RKO (cell line): ENCODE results near the gene MACC1.
"Not testable (repeated sequence)": the region's sequence is repeated elsewhere in the genome, so short reads cannot be mapped to it uniquely, and the experiment has no call there.

Experiments
- DNase-seq: peaks from one replicate; pipeline ENCODE4 v3.0.0-alpha.2; 2016; ENCODE audit warnings: low spot score

MACC1 gene

DNA sequence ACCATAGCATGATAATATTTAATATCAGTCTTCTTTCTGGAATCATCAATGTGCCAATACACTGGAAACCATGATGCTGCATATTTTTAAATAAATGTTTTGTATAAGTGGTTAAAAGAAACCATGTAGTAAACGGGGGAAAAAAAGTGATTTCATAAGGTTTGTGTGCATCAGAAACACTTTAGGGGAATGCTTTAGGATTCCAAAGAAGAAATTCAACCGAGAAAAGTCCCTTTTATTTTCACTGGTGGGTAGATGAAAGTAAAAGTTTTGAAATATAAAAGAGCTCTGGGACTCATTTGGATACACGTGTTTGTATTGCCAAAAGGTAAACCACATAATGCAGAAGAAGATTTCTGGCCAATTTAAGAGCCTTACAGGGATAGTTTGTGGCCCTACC, 11.9 kb upstream of the MACC1 start:
- DNase-seq = no peak

- DNase-seq = no peak
These were observed 11.5 kb upstream of the MACC1 start for GRCh38 chr7:20228654-20229053.

- DNase-seq = no peak
These were observed 10.2 kb upstream of the MACC1 start for GRCh38 chr7:20227291-20227795.

- DNase-seq = no peak
These were observed 9.7 kb upstream of the MACC1 start for GRCh38 chr7:20226860-20227259.

- no peak for DNase-seq
These were observed 8.2 kb upstream of the MACC1 start for GRCh38 chr7:20225384-20225783.

GRCh38 chr7:20224025-20224424, 6.8 kb upstream of the MACC1 start:
- no peak for DNase-seq

DNA sequence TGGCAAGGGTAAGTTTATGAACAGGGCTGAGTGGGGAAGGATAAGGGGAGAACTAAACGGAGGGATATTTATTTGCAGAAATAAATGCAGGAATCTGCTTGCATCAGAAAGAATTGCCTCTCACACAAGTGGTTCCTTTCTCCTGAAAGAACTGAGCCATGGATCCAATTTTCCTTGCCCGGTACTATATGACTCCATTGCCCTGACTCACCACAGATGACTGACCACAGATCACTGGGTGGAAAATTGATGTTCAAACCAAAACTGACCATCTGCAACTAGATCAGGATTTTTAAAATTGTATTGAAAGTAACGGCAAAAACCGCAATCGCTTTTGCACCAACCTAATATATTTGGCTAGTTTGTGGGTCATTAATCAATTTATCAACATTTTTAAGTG, 6.2 kb upstream of the MACC1 start:
- DNase-seq = no peak

DNA sequence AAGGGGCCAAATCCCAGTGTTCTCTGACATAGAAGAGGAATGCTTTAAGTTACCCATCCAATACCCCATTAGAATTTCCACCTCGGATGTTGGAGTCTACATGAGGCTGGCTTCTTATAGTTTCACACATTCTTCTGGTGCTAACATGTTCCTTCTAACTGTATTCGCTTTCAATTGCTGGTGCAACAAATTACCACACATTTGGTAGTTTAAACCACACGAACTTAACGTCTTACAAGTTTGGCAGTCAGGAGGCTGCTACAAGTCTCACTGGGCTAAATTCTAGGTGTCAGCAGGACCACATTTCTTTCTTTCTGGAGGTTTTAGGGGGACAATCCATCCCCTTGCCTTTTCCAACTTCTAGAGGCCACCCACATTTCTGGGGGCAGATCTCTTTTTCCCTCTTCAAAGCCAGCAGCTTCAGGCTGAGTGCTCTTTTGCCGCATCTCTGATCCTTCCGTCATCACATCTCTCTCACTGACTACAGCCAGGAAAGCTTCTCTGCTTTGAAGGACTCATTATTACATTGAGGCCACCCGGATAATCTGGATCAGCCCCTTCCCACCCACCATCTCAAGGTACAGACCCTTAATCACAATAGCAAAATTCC, 5.1 kb upstream of the MACC1 start:
- DNase-seq = no peak

GRCh38 chr7:20220921-20221547, 3.9 kb upstream of the MACC1 start:
- DNase-seq = no peak

- DNase-seq = no peak
These were observed 3.1 kb upstream of the MACC1 start for GRCh38 chr7:20220293-20220761.

GRCh38 chr7:20219446-20220292, 2.5 kb upstream of the MACC1 start:
- DNase-seq = peak; percentile 12

DNA sequence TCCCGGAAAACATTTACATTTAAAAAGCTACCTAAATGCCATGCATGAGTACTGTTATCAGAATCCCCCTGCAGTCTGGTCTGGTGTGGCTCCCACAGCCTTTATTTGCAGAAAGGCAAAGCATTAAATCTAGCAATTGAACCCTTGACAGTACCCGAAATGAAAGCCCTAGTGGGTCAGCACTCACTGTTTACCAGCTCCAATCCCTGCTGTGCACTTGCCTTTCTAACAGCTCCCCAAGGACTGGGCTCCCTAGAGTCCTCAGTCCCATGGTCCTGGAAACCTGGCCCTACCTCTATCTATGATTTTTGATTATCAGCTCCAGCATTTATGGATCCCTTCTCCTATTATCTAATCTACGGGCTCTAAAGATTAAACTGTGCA, 1.9 kb upstream of the MACC1 start:
- DNase-seq = no peak

DNA sequence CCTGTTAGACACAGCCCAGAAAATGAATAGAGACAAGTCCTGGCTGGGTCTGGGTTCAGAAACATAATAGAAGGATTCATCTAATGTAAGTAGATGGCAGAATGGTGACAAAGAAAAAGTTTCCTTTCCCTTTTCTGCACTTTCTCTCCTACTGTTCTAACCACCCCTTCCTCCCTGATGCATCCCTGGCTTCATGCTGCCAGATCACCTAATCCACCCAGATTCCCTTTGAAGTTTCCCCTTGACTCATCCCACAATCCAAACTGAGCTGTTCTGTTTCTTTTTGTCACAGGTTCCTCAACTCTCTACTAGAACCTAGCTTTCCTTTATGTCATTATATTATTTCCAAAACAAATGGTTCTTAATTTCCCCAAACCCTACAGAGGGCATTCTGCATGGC, 1.1 kb upstream of the MACC1 start:
- DNase-seq = no peak

- DNase-seq = no peak
These were observed 663 bp downstream of the MACC1 start for GRCh38 chr7:20216406-20217036.

GRCh38 chr7:20214921-20215669, 2.1 kb downstream of the MACC1 start:
- DNase-seq = peak; percentile 21

DNA sequence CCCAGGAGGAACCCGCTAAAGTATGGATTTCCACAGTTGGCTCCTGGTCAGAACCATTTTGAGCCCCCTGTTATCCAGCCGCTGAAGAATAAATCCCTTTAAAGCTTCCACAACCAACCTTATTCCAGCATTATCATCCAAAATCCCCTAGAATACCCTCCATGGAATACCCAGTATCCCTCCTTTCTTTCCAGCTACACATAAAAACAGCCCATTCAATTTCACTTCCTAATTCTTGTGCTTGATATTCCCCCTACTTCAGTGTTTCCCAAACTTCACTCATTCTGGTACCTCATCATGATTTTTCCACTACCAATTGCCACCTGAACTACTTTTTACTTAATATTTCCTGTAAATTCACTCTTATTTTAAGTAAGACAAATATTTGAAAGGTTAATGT, 3.1 kb downstream of the MACC1 start:
- no peak for DNase-seq

DNA sequence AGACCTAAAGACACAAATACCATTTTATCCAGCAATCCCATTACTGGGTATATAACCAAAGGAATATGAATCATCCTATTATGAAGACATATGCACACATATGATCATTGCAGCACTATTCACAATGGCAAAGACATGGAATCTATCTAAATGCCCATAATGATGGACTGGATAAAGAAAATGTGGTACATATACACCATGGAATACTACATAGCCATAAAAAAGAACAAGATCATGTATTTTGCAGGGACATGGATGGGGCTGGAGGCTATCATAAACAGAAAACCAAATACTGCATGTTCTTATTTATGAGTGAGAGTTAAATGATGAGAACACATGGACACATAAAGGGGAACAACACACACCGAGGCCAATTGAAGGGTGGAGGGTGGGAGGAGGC, 3.8 kb downstream of the MACC1 start:
- DNase-seq = no peak

DNA sequence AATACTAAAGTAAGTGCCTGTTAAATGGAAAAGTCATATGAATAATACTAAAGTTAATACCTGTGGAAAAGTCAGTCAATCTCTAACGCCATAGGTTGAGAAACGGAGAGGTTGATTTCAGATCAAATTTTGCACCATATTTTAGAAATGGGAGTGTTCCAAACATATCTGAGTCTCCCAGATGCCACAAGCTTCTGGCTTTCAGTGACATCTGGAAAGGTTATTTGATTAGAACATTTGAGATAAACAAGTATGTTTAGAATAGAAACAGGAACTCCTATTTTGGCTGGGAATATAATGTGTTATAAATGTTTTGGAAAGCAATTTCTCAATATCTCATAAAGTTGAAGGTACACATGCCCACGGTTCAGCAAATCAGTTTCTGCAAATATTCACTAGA, 5.8 kb downstream of the MACC1 start:
- DNase-seq = no peak

DNA sequence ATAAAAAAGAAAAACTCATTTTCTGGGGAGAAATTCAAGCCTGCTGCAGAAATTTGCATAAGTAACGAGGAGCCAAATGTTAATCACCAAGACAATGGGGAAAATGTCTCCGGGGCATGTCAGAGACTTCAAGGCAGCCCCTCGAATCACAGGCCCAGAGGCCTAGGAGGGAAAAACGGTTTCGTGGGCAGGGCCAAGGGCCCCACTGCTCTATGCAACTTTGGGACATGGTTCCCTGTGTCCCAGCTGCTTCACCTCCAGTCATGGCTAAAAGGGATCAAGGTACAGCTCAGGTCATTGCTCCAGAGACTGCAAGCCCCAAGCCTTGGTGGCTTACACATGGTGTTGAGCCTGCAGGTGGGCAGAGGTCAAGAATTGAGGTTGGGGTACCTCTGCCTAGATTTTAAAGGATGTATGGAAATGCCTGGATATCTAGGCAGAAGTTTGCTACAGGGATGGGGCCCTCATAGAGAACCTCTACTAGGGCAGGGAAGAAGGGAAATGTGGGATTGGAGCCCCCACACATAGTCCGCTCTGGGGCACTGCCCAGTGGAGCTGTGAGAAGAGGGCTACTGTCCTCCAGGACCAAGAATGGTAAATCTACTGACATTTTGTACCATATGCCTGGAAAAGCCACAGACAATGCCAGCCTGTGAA, 8.4 kb downstream of the MACC1 start:
- no peak for DNase-seq

- DNase-seq = not testable (repeated sequence)
These were observed 9.4 kb downstream of the MACC1 start for GRCh38 chr7:20207811-20208210.
